A172 (cell line): ENCODE data around the gene ARFGAP2. TPM values are rescaled to one million over a fixed set of nuclear protein-coding genes. Genes with fewer than 3 reads are reported as not detected.
A peak's percentile ranks its signal among the peaks of the same experiment; 100 is the strongest.
"Not testable (repeated sequence)": the region's sequence is repeated elsewhere in the genome, so short reads cannot be mapped to it uniquely, and the experiment has no call there.

ENCODE experiments used
- DNase-seq: peaks from one replicate; pipeline ENCODE4 v3.0.0-alpha.2; 2015; ENCODE audit warnings: low spot score
- total RNA-seq: library from RNA; depleted of rRNA; stranded (reverse); fragments of >200 nt; shearing (Covaris generic); gene quantifications from 2 replicates; pipeline ENCODE4 v1.2.3, GENCODE V29; 2014

ARFGAP2 gene
- total RNA-seq, 1 experiment from 2014 or later, result 106 TPM

DNA sequence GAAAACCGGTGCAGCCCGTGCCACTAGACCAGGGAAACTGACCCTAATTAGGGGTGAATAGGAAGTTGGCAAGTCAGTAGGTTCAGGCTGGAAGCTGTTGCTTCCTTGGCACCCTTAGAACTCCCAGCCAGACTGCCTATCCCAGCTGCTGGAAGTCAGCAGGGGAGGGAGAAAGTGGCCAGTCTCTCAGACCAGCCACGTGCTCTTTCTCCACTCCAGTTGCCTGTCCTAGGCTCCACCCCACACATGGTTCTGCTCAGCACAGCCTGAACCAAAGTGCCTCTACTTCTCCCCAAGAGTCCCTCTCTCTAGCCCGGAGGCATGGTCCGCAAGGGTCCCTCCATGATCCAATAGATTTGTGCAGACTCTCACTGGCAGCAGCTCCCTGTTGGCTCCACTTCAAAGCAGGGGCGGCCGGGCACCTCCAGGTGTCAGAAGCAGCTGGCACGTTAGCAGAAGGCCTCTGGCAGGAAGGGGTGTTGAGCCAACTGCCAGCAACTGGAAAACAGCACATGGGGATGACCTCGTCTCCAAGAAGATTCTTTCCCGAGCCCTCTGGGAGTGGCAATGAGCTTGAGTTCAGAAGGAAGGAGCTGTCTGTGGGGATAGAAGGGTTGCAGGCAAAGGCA, 27.7 kb downstream of the ARFGAP2 start:
- DNase-seq, result no peak

DNA sequence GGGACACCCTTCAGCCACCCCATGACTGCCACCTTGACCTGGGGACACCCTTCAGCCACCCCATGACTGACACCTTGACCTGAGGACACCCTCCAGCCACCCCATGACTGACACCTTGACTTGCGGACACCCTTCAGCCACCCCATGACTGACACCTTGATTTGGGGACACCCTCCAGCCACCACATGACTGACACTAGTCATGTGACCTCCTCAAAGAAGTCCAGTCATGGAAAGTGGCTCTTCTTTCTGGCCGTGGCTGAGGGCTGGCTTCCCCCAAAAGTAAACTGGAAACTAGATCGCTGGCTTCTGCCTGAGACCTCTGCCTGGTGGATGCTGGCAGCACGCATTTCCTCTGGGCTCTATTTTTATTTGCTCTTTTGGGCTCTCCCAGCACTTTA, 28.4 kb downstream of the ARFGAP2 start:
- DNase-seq, result no peak

GRCh38 chr11:47147681-47148080, 29.0 kb downstream of the ARFGAP2 start:
- DNase-seq, result no peak

DNA sequence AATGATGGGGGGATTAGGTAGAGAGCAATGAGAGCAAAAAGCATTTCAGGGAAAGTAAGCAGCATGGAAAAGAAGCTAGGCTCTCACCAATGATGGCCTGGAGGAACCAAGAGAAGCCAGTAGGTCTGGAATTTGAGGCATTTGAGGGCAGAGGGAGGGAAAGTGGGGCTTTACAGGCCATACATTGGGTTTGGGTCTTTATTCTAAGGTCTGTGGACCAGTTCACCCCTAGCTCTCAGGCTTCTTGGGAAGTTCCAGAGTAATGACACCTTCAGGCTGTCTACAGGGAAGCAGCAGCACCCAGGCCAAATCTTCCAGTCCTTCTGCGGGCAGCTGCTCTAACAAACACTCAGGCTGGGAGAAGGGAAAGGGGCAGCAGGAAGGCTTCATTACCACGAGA, 29.4 kb downstream of the ARFGAP2 start:
- no peak for DNase-seq

DNA sequence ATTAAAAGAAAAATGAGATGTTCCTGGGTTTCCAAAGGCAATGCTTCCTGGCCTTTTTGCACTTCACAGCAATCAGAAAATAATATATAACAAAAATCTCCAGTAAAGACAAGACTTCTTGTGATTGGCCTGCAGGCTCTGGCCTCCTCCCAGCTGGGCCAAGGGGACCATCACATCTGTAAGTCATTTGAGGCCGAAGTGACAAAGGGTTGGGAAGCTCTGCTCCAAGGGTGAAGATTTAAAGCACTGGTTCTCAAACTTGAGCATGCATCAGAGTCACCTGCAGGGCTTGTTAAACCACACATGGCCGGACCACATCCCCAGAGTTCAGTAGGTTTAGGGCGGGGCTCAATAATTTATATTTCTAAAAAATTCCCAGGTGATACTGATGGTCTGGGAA, 32.1 kb downstream of the ARFGAP2 start:
- no peak for DNase-seq

GRCh38 chr11:47143322-47143721, 33.4 kb downstream of the ARFGAP2 start:
- DNase-seq, result peak; percentile 40

DNA sequence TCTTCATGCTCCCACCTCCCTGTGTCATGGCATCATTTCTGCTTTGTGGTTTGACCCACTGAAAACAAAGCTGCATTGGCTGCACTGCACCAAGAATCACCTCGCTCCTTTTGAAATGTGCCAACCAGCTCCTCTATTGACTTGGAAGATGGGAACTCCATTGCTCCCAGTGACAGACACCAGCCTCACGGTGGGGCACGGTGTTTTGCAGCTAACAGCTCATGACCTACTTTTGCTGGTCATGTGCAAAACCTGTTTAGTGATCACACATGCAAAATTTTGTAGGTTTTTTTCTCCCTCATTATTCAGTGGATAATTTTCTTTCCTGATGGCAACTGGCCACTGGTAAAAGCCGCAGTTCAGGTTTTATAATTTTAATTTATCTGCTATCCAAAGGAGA, 36.8 kb downstream of the ARFGAP2 start:
- DNase-seq, result no peak

DNA sequence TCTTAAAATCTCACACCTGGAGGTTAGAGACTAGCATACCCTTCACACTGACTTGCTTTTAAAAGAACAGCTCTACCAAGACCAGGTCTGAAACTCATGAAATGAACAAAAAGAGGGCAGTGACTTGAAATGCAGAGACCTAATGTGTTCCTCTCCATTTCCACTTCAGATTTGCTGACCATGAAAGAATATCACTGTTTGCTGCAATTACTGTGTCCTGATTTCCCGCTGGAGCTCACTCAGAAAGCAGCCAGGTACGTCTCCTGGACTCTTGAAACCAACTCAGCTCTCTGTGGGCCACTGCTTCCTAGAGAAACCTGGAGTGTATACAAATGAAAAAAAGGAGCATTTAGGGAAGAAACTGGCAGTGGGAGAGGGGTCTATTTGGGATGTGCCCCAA, 39.2 kb downstream of the ARFGAP2 start:
- no peak for DNase-seq

DNA sequence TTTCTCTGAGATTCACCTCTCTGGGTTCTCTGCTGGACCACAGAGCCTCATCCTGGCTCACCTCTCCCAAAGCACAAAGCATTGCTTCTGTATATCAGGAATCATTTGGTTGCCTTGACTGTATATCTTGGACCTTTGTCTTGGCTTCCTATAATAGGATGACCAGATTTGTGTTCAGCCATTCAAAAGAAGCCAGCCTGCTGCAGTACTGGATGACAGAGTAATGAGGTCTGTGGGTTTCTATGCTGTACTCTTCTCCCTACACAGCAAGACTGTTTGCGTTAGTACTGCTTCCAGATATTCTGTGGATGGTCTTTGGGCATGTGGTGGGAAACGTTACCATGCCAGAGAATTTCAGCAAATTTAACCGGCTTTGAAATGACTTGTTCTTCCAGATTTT, 39.8 kb downstream of the ARFGAP2 start:
- no peak for DNase-seq

DNA sequence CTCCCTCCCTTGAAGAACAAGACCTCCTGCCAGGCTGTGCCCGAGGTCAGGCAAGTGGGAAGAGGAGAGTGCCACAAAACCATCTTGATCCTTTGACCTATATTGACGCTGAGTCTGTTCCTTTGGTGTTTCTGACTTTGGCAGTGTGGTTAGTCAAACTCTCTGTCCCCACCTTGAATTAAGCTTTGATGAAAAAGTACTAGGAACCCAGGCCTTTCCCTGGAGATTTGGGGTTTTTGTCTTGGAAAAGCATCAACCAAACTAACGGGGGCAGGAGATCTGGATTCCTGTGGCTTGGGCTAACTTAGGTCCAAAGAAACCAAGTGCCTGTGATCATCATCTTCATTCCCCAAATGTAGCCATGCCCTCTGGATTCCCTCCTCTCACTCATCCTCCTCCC, 40.4 kb downstream of the ARFGAP2 start:
- no peak for DNase-seq

DNA sequence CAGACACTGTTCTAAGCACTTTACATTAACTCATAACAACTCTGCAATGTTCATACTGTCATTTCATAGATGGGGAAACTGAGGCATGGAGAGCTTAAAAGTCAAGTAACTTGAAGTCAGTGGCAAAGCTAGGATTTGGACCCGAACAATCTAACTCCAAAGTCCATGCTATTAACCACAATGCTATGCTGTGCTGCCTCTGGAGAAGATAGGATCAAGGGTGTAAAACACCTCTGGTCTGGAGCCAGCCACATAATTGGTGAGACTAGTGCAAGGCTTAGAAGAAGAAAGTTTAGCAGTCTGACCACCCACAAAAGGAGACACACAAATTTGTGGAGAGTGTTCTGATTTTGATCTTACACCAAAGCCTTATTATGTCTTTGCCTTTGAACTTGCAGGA, 43.7 kb downstream of the ARFGAP2 start:
- no peak for DNase-seq

- no peak for DNase-seq
These were observed 44.2 kb downstream of the ARFGAP2 start for GRCh38 chr11:47132490-47132889.

DNA sequence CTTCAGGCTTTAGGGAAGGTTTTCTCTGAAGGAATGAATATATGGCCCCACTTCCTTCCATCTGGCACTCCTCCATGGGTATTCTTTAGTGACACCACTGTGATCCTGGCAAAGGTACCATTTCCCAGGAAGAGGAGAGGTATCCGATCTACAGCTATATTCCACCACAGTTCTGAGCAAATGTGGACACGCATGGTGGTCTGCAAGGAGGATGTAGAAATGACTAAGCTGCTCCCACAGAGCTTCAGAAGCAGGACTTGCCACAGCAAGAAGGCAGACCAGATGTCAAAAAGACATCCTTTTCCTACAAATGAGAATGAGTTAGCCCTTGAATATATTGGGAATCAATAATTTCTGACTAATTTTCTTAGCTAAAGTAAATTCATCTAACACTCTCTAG, 45.5 kb downstream of the ARFGAP2 start:
- no peak for DNase-seq

DNA sequence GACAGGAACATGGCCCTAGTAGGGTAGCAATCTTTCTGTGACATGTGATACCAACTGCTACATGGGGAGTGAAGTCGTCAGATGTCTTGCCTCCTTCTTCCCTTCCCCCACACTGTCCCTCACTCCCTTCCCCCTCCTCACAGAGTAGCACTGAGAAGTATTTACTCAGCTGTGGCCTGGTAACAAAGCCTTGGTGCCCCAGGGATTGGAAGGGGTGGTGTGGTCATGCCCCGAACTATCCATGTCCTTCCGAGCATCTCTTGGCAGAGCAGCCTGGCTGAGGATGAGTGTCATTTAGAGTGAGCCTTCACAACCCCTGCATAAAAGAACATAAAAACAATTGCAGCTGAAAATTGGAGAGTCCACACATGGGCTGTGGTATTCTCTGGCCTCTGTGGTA, 46.1 kb downstream of the ARFGAP2 start:
- DNase-seq, result no peak

- no peak for DNase-seq
These were observed 49.5 kb downstream of the ARFGAP2 start for GRCh38 chr11:47127213-47127612.

- no peak for DNase-seq
These were observed 51.6 kb downstream of the ARFGAP2 start for GRCh38 chr11:47125083-47125482.

DNA sequence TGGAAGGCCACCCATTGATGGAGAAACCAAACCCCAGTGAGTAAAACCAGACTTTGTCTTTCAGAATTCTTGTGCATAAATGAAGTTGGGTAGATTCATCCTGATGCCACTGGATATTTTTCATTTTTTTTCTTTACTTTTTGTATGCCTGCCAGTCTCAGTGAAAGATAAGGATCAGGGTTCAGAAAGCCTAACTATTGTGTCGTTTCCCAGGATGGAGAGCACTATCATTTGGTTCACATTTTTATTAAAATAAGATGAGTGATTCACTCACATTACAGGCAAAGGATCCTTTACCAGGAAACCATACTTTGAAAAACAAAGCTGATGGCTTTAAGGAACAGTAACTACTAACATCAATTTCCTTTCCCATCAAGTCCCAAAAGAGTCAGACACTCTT, 52.0 kb downstream of the ARFGAP2 start:
- DNase-seq, result no peak

DNA sequence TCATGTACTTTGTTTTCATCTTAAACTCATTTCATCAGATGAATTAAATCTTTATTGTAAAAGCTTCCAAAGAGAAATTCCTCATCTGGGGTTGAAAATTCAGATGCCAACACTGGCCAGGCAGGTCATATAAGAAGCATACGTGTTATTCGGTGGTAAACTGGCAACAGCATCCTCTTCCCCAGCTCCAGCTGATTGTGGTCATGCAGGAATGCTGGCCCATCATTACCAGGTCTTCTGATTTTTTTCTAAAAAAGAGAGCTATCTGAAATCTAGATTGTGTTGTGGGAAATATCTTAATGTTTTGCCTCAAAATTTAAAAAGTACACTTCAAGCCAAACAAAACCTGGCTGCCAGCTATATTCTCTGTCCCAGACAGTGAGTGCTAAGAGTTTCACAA, 53.6 kb downstream of the ARFGAP2 start:
- no peak for DNase-seq

- DNase-seq, result no peak
These were observed 54.9 kb downstream of the ARFGAP2 start for GRCh38 chr11:47121731-47122130.

DNA sequence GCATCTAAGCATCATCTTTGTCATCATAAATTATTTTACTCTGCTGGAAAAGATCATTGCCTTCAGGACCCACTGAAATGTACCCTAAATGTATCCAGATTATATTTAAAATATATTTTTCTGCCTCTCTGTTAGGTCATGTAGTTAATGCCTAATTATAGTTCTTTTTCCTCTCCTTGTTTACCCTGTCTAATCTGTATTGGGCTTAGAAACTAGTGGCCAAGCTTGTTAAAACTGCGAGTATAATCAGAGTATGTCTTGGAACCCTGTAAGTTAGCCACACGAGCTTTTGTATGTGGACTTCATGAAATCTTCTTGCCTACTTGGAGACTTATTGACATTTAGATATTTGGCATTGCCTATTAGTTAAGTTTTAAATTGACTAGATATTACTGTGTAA, 55.6 kb downstream of the ARFGAP2 start:
- no peak for DNase-seq

DNA sequence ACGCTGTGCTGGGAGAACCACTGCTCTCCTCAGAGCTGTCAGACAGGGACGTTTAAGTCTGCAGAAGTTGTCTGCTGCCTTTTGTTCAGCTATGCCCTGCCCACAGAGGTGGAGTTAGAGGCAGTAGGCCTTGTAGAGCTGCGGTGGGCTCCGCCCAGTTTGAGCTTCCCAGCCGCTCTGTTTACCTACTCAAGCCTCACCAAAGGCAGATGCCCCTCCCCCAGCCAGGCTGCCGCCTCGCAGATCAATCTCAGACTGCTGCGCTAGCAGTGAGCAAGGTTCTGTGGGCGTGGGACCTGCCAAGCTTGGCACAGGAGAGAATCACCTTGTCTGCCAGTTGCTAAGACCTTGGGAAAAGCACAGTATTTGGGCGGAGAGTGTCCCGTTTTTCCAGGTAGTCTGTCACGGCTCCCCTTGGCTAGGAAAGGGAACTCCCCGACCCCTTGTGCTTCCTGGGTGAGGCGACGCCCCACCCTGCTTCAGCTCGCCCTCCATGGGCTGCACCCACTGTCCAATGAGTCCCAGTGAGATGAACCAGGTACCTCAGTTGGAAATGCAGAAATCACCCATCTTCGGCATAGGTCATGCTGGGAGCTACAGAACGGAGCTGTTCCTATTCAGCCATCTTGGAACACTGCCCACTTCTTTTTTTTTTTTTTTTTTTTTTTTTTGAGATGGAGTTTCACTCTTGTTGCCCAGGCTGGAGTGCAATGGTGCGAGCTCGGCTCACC, 57.6 kb downstream of the ARFGAP2 start:
- not testable (repeated sequence) for DNase-seq
